ENCODE measurements around the gene VAC14.

Gene VAC14

DNA sequence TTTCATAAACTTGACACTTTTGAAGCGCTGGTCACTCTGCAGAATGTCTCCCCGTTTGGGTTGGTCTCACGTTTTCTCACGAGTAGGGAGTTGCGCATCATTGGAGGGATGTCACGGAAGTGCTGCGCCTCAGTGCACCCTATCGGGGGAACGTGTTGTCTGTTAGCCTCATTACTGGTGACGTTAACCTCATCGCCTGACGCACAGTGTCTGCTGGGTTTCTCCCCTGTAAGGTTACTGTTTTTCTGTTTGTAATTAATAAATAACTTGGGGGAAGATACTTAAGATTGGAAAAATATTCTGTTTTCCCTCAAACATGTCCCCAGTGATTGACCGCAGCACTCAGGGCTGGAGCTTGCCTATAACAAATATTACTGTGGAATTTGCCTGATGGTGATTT, 26.7 kb downstream of the VAC14 start:
- DNase-seq (ENCODE audit: low spot score): no peak
- TF ChIP-seq, protein P1, sequence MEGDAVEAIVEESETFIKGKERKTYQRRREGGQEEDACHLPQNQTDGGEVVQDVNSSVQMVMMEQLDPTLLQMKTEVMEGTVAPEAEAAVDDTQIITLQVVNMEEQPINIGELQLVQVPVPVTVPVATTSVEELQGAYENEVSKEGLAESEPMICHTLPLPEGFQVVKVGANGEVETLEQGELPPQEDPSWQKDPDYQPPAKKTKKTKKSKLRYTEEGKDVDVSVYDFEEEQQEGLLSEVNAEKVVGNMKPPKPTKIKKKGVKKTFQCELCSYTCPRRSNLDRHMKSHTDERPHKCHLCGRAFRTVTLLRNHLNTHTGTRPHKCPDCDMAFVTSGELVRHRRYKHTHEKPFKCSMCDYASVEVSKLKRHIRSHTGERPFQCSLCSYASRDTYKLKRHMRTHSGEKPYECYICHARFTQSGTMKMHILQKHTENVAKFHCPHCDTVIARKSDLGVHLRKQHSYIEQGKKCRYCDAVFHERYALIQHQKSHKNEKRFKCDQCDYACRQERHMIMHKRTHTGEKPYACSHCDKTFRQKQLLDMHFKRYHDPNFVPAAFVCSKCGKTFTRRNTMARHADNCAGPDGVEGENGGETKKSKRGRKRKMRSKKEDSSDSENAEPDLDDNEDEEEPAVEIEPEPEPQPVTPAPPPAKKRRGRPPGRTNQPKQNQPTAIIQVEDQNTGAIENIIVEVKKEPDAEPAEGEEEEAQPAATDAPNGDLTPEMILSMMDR (IDR thresholded peaks at IDR 0.05; ENCODE audit: extremely low read depth, missing control alignments): no peak

DNA sequence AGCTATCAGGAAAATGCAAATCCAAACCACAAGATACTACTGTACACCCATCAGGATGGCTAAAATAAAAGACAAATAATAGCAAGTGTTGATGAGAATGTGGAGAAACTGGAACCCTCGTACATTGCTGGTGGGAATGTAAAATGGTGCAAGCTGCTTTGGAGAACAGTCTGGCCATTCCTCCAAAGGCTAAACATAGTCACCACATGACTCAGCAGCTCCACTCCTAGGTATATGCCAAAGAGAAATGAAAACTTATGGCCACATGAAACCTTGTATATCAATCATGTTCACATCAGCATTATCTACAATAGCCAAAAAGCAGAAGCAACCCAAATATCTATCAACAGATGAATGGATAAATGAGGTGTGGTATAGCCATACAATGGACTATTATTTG, 28.5 kb downstream of the VAC14 start:
- TF ChIP-seq, protein P1 (IDR thresholded peaks at IDR 0.05; ENCODE audit: extremely low read depth, missing control alignments): no peak

DNA sequence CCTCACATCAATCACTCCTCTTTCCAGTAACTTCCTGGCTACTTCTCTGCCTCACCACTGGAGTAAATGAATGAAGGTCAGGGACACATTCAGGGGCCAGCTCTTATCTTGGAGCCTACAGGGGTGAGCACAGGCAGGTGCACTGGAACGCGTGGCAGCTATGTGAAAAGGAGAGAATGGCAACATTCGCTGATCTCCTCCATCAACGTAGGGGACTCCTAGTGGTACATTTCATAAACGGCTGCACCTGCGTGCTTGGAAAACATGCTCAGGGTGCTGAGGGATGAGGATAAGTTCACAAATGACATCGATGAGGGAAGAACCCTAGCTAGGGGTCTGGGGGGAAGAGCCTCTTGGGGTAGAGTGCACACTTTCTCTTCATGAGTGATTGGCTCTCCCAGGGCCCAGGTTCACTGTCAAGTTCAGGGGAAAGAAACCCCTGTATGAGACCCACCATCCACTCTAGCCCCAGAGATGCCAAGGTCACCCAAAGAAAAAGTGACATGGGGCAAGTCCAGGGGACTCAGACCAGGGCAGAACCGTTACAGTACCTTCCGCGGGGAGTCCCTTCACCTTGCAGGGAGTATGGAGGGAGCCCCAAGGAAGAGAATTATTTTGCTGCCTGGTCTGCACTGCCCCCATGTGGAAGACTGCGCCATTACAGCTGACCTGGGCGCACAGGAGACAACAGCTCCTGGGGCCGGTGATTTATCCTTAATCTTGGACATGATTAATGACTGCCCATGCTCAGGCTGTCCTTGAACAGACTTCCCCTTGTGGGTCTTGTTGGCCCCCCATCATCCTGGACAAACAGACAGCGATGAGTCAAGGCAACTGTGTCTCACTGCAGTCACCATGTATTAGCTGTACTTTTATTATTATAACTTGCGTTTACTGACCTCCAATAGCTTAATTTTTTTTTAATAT, 30.1 kb downstream of the VAC14 start:
- TF ChIP-seq, protein P1 (IDR thresholded peaks at IDR 0.05; ENCODE audit: extremely low read depth, missing control alignments): peak; percentile 80
- peak; percentile 70 for DNase-seq (ENCODE audit: low spot score)

More for the DNA sequence above, 28.5 kb downstream of the VAC14 start:
- no peak for DNase-seq (ENCODE audit: low spot score)

DNA sequence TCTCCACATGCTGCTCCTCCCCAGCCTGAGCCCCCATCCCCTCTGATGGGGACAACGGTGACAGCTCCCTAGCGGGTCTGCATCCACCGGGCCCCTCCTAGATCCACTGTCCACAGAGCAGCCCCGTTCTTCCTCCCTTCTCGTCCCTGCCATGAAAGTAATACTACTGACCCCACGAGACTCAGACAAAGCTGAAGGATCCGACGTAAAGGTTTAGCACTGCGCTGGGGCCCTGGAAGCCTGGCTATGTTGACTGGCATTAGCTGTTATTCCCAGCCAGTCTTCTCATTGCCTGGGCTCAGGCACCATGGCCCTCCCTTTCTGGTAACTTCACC, 30.7 kb downstream of the VAC14 start:
- TF ChIP-seq, protein P1 (IDR thresholded peaks at IDR 0.05; ENCODE audit: extremely low read depth, missing control alignments): no peak
- DNase-seq (ENCODE audit: low spot score): no peak

DNA sequence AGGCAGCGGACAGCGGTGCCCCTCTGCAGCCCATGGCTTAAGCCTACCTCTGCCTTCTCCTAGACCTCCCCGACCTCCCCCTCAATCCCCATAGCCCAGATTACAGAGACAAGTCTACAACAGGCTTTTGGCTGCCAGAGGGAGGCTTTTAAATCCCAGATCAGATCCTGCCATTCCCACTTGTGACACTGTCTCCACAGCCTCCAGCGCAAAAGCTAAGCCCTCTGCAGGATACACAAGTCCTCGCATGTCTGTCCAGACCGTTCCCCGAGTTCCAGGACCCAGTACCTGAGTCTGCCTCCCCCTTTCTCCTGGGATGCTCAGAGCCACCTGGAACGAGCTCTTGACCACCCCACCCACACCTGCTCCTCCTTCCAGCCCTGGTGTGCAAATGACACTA, 31.2 kb downstream of the VAC14 start:
- no peak for DNase-seq (ENCODE audit: low spot score)
- TF ChIP-seq, protein P1 (IDR thresholded peaks at IDR 0.05; ENCODE audit: extremely low read depth, missing control alignments): no peak

DNA sequence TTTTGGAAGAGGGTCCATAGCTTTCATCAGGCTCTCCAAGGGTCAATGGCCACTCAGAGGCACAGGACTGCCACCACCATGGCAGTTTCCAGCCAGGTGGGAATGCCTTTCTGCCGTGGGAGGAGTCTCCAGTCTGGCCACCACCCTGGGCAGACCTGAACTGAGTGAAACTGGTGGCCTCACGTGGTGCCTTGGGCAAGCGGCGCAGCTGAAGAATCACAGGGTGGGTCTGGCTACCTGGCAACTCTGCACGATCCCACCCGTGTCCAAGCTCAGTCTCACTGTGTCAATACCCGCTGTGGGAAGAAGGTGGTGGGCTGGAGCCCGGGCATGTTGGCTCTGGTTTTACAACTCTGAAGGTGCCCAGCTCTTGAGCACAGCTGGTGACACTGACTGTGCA, 31.8 kb downstream of the VAC14 start:
- TF ChIP-seq, protein P1 (IDR thresholded peaks at IDR 0.05; ENCODE audit: extremely low read depth, missing control alignments): no peak
- DNase-seq (ENCODE audit: low spot score): no peak

DNA sequence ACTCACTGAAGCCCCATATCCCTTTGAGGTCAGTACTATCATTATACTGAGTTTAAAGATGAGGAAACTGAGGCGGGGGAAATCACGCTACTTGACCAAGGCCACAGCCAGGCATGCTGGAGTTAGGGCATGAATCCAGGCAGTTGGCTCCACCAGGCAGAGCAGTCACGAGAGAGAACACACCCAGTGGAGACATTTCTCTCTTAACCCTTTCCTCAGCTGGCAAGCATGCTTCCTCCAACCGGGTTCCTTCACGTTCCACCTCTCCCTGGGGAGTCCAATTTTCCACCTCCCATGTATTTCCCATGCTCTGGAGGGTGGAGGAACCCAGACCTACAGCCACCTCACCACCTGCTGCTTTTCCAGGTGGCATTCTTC, 32.8 kb downstream of the VAC14 start:
- TF ChIP-seq, protein P1 (IDR thresholded peaks at IDR 0.05; ENCODE audit: extremely low read depth, missing control alignments): no peak
- DNase-seq (ENCODE audit: low spot score): no peak

Data from GM20000 (cell line).